ENCODE results near the gene GRK4.

DNA sequence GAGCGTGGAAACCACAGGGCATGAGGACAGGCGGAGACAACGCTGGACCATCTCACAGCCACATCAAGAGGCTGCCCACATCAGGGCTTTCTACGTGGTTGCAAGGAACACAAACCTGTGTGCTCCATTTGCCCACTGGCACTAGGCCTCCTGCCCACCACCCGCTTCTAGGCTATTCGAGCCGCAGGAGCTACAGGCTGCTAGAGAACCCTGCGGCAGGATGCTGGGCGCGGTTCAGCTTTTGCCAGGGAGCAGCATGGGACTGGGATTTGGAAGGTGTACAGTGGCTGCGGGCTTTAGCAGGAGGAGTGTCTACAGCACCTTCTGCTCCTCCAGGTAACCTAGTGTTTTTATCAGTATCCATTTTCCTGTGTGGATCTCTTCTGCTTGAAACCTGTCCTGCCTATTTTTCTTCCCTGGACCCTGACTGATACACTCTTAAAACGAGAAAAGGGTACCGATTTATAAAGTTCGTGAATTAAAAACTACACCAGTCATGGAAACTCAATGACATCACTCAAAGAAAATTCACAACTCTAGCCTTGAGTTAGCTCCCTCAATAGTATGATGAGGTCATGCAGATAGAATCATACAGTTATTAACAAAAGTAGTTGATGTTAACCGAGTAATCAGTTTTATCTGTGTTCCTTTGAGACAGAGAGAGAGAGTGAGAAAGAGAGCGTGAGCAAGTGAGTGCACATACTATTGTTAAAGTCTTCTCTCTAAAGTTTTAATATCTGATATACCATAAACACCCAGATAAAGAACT, 13.0 kb upstream of the GRK4 start:
- TF ChIP-seq TCF12 (IDR thresholded peaks at IDR 0.05; ENCODE audit: low read depth, low read length) (no peak), TAF1 (IDR thresholded peaks at IDR 0.05; ENCODE audit: borderline replicate concordance, low read depth, low read length) (no peak), GABPA (IDR thresholded peaks at IDR 0.05; ENCODE audit: low read depth) (no peak), CEBPB (IDR thresholded peaks at IDR 0.05; ENCODE audit: borderline replicate concordance in 1 of 2, low read depth in 2 of 2, low read length in 2 of 2) (no peak), YY1 (IDR thresholded peaks at IDR 0.05; ENCODE audit: low read depth, low read length) (no peak), POLR2A (IDR thresholded peaks at IDR 0.05; ENCODE audit: low read depth, low read length) (no peak), NFYA (IDR thresholded peaks at IDR 0.05; ENCODE audit: borderline replicate concordance, low read depth, low read length) (no peak)
- TF ChIP-seq, protein P1, sequence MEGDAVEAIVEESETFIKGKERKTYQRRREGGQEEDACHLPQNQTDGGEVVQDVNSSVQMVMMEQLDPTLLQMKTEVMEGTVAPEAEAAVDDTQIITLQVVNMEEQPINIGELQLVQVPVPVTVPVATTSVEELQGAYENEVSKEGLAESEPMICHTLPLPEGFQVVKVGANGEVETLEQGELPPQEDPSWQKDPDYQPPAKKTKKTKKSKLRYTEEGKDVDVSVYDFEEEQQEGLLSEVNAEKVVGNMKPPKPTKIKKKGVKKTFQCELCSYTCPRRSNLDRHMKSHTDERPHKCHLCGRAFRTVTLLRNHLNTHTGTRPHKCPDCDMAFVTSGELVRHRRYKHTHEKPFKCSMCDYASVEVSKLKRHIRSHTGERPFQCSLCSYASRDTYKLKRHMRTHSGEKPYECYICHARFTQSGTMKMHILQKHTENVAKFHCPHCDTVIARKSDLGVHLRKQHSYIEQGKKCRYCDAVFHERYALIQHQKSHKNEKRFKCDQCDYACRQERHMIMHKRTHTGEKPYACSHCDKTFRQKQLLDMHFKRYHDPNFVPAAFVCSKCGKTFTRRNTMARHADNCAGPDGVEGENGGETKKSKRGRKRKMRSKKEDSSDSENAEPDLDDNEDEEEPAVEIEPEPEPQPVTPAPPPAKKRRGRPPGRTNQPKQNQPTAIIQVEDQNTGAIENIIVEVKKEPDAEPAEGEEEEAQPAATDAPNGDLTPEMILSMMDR (IDR thresholded peaks at IDR 0.05 in 2 of 3, conservative IDR thresholded peaks at IDR 0.05 in 1 of 3; ENCODE audit: control insufficient read depth in 2 of 3, extremely low read depth in 1 of 3, insufficient read depth in 1 of 3, low read depth in 3 of 3, low read length in 3 of 3): no peak
- TF ChIP-seq, protein P2, sequence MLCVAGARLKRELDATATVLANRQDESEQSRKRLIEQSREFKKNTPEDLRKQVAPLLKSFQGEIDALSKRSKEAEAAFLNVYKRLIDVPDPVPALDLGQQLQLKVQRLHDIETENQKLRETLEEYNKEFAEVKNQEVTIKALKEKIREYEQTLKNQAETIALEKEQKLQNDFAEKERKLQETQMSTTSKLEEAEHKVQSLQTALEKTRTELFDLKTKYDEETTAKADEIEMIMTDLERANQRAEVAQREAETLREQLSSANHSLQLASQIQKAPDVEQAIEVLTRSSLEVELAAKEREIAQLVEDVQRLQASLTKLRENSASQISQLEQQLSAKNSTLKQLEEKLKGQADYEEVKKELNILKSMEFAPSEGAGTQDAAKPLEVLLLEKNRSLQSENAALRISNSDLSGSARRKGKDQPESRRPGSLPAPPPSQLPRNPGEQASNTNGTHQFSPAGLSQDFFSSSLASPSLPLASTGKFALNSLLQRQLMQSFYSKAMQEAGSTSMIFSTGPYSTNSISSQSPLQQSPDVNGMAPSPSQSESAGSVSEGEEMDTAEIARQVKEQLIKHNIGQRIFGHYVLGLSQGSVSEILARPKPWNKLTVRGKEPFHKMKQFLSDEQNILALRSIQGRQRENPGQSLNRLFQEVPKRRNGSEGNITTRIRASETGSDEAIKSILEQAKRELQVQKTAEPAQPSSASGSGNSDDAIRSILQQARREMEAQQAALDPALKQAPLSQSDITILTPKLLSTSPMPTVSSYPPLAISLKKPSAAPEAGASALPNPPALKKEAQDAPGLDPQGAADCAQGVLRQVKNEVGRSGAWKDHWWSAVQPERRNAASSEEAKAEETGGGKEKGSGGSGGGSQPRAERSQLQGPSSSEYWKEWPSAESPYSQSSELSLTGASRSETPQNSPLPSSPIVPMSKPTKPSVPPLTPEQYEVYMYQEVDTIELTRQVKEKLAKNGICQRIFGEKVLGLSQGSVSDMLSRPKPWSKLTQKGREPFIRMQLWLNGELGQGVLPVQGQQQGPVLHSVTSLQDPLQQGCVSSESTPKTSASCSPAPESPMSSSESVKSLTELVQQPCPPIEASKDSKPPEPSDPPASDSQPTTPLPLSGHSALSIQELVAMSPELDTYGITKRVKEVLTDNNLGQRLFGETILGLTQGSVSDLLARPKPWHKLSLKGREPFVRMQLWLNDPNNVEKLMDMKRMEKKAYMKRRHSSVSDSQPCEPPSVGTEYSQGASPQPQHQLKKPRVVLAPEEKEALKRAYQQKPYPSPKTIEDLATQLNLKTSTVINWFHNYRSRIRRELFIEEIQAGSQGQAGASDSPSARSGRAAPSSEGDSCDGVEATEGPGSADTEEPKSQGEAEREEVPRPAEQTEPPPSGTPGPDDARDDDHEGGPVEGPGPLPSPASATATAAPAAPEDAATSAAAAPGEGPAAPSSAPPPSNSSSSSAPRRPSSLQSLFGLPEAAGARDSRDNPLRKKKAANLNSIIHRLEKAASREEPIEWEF (IDR thresholded peaks at IDR 0.05; ENCODE audit: insufficient replicate concordance, low read depth, low read length): no peak
